NCI-H1417 (cell line): Measurements from ENCODE around the gene RABAC1.

ENCODE experiments used
- DNase-seq, 3 experiments: peaks; one replicate each; lab custom pipeline; 2025; lab: John Stamatoyannopoulos, UW

RABAC1 gene

GRCh38 chr19:41990028-41990427 lies 30.9 kb upstream of the RABAC1 start:
- no peak for DNase-seq

DNA sequence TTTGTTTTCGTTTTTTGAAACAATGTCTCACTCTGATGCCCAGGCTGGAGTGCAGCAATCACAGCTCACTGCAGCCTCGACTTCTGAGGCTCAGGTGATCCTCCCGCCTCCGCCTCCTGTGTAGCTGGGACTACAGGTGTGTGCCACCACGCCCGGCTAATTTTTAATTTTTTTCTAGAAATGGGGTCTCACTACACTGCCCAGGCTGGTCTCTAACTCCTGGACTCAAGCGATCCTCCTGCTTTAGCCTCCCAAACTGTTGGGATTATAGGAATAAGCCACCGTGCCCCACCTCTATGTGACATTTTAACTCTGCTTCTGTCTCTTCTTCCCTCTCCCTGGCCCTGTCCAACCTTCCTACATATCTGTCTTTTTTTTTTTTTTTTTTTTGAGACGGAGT lies 29.8 kb upstream of the RABAC1 start:
- DNase-seq = no peak

GRCh38 chr19:41987141-41987860 lies 28.2 kb upstream of the RABAC1 start:
- no peak for DNase-seq

DNA sequence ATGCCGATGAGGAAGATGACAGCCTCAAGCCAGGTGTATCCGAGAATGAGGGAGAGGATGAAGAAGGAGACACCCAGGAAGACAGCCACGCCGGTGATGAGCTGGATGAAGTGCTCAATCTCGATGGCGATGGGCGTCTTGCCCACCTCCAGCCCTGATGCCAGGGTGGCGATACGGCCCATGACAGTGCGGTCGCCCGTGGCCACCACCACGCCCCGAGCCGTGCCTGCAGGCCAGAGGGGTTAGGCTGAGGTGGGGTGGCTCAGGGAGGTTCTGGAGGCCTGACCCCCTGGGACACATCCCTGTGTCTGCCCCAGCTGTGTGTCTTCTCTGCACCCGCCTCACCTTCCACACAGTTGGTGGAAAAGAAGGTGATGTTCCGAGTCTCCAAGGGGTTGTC lies 25.8 kb upstream of the RABAC1 start:
- DNase-seq = no peak

- no peak for DNase-seq
Measured at GRCh38 chr19:41981724-41982123, 22.6 kb upstream of the RABAC1 start.

DNA sequence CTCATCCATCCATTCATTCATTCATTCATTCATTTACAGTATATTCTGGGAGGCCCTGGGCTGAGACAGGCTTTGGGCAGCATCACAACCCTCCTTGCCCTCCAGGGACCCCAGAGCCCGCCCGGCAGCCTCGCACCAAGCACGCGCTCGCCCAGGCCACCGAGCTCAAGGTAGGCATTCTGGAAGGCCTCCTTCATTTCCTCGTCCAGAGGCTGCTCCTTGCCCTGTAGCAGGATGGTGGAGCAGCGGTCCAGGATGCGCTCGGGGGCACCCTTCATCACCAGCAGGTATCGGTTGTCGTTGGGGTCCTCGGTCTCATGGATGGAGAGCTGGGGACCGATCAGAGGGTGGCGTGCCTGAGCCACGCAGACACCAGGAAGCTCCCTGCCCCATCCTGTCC lies 19.3 kb upstream of the RABAC1 start:
- no peak for DNase-seq

GRCh38 chr19:41977916-41978315 lies 18.8 kb upstream of the RABAC1 start:
- DNase-seq = no peak

DNA sequence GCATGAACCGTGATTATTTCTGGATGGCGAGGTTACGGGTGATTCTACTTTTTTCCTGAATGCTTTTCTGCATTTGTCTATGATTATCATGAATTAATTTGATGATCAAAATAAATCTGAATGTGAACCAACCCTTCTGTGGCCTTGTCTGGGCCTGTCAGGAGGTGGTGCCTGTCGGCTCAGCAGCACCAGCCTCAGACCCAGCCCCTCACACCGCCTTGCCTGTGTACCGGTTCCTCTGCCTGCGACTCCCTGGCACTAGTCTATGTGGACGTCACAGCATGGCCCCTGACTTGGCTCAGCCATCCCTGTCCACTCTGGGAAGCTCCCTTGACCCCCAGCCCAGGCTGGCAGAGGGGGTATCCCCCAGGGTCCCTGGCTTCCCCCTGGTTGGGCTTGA lies 15.5 kb upstream of the RABAC1 start:
- no peak for DNase-seq

DNA sequence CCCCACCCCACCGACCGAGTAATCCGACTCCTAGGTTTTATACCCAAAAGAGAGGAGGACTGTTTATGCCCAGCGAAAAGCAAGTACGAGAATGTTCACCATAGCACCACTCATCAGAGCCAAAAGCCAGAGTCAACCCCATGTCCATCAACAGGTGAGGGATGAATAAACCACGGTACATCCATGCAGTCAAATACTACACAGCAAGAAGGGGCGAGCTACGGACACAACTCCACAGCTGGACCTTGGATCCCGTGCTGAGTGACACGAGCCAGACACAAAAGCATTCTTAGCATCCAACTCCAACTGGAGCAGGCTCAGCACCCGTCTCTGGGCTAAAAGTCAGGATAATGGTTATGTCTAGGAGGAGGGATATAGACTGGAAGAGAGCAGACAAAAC lies 12.2 kb upstream of the RABAC1 start:
- DNase-seq = no peak

DNA sequence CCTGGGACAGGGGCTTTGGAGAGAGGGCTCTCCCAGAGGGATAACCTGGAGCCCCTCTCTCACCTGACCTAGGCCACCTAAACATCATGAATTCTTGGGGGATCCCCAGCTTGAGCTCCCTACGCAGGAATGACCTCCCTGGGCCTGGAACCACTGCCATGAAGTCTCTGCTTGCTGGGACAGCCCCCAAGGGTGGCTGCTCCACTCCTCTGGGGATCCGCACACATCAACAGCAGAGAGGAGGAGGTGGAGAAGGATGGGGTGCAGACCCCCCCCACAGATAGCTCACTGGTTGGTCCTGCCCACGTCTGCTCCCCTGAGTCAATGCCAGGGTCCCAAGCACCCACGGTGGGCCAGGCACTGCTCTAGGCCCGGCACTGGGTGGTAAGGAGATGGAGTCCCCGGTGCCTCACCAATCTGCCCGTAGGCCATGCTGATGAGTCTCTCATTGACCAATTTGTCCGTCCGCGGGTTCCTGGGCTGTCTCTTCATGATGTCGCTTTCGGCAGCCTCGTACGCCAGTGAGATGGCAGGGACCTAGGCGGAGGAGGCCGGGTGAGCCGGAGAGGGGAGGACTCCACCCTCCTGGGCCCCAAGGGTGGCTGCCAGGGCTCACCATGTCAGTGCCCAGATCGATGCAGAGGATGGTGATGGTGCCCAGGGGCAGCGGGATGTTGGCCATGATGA lies 10.8 kb upstream of the RABAC1 start:
- no peak for DNase-seq

- no peak for DNase-seq
Measured at GRCh38 chr19:41968751-41969595, 9.9 kb upstream of the RABAC1 start.

- DNase-seq = no peak
Measured at GRCh38 chr19:41967054-41967783, 8.1 kb upstream of the RABAC1 start.

- no peak for DNase-seq
Measured at GRCh38 chr19:41965106-41965505, 6.0 kb upstream of the RABAC1 start.

DNA sequence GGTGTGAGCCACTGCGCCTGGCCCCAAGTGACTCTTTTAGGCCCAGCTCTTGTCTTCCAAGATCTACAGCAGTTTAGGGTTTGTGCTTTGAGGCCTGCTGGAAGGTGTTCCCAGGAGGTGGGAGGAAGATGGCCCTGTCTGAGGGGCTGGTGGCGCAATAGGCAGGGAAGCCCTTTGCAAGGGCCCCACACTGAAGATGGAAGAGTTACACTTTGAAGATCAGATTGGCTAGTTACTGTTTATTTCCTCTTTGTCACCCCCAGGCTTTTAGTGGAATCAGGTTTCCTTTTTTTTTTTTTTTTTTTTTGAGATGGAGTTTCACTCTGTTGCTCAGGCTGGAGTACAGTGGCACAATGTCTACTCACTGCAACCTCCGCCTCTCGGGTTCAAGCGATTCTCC lies 1.9 kb upstream of the RABAC1 start:
- no peak for DNase-seq

DNA sequence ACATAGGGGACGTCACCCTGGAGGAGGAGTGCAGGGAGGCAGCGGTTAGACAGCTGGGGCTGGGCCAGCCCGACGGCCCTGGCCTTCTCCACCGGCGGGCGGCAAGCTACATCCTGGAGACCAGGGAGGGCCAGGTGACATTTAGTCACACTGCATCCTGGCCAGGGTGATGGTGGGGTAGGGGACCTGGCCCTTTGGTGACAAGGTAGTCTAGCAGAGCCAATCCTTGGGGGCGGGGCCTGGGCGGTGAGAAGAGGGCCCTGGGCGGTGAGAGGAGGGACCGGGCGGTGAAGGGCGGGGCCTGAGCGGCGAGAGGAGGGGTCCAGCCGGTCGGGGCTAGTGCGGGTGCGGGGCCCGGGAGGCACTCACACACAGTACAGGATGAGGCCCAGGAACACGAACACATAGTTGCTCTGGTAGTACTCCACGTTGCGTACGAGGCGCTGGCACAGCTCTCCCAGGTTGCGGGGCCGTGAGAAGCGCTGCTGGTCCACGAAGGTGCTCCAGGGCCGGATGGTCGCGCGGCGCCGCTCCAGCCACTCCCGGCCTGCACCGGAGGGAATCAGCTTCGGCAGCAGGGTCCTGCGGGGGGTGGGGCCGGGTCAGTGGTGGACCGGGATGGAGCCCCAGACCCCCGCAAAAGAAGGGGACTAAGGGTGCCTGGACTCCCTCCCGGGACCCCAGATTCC lies 610 bp downstream of the RABAC1 start:
- DNase-seq = peak; percentile 68 to 84 (median 76)

DNA sequence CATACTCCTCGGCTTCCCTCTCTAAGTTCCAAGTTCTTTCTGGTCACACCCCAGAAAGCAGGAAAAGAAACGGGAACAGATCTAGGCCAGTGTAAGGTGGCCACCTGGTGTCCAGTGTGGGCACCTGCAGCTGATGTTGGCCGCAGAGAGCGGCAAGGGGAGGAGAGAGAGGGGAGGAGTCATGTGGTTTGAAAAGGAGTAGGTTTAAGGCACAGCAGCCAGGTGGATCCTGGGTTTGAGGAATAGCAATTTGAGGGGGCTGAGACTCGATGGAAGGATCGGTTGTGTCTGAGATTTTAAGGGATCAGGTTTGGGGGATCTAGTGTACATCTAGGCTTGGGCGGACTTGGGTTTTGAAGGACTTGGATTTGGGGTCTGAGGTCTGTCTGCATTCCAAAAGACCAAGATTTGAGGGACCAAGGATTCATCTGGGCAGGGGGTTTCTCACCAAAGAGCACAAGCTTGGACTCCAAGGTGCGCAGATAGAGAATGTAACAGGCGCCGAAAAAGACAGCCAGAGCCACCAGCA lies 1.2 kb downstream of the RABAC1 start:
- DNase-seq = peak; percentile 62 to 87 (median 85)

- DNase-seq = no peak
Measured at GRCh38 chr19:41957161-41957837, 1.8 kb downstream of the RABAC1 start.

DNA sequence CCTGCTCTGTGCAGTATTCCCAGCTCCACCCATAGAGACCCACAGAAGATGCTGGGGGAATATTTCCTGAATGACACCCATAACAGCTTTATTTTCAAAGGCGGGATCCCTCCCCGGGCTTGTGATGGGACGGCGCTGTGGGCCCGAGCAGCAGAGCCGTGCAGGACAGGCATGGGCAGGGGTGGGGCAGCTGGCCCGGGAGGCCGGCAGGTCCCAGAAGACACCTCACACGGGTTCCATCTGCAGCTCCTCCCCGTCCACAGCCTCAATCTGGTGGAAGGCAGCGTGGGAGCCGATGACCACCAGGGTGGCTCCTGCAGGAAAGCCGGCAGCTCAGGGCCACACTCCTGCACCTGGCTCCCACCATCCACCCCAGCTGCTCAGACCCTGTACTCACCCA lies 2.5 kb downstream of the RABAC1 start:
- DNase-seq = no peak

- DNase-seq = no peak
Measured at GRCh38 chr19:41955521-41955920, 3.6 kb downstream of the RABAC1 start.

DNA sequence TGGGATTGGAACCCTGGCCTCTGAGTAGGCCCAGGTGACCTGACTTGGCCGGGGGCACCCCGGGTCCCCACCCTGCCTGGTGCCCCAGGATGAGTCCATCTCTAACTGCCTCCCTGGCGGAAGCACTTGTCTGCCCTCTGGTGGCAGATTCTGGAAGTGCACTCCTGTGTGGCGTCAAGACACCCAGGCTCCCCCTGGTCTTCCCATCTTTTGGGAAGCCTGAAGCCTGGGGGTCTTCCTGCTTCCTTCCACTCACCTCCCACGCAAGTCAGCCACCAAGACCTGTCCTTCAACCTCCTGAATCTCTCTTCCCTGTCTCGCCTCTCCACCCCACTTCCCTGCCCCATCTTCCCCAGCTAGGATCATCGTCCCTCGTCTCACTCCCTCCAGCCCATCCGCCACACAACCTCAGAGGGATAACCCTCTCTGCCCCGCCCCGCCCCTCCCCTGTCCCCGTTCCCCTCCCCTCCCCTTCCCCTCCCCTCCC lies 7.4 kb downstream of the RABAC1 start:
- peak; percentile 64 to 95 (median 82) for DNase-seq

- no peak for DNase-seq
Measured at GRCh38 chr19:41947091-41947490, 12.0 kb downstream of the RABAC1 start.
